HG02973 (cell line): ENCODE results near the gene TBX20.
"Not testable (repeated sequence)": the region's sequence is repeated elsewhere in the genome, so short reads cannot be mapped to it uniquely, and the experiment has no call there.

ENCODE experiments used
- ATAC-seq: cut with Tn5 transposase; IDR thresholded peaks from one replicate; pipeline ENCODE4 v1.9.1; 2021; ENCODE audit warnings: moderate library complexity; ENCODE audit not compliant: unreplicated experiment

The TBX20 gene

GRCh38 chr7:35228496-35229051 is 25.3 kb downstream of the TBX20 start:
- not testable (repeated sequence) for ATAC-seq

DNA sequence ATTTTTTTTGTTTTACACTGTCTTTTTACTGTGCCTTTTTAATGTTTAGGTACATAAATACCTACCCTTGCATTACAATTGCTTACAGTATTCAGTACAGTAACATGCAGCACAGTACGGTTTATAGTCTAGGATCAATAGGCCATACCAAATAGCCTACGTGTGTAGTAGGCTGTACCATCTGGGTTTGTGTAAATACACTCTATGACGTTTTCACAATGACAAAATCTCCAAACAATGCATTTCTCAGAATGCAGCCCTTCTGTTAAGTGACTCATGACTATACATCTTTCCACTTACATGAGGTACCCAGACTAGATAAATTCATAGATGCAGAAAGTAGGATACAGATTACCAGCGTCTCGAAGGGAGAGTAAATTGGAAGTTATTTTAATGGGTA is 26.5 kb downstream of the TBX20 start:
- not testable (repeated sequence) for ATAC-seq

GRCh38 chr7:35222445-35222844 is 31.5 kb downstream of the TBX20 start:
- ATAC-seq = not testable (repeated sequence)

GRCh38 chr7:35220176-35220575 is 33.7 kb downstream of the TBX20 start:
- not testable (repeated sequence) for ATAC-seq

DNA sequence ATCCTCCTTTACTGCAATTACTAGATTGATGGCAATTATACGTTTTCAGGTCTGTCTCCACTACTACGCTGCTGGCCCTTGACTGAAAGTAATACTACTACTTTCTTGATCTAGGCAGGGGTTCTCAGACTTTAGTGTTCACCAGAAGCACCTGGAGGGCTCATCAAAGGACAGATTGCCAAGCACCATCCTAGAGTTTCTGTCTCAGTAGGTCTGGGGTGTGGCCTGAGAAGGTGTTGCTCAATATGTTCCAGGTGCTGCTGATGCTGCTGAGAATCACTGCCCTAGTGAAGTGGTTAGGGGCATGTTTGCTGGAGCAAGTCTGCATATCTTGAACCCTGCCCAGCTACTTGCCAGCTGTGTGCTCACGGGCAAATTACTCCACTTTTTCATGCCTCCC is 37.9 kb downstream of the TBX20 start:
- ATAC-seq = not testable (repeated sequence)

- not testable (repeated sequence) for ATAC-seq
Measured at GRCh38 chr7:35215063-35215462, 38.8 kb downstream of the TBX20 start.

DNA sequence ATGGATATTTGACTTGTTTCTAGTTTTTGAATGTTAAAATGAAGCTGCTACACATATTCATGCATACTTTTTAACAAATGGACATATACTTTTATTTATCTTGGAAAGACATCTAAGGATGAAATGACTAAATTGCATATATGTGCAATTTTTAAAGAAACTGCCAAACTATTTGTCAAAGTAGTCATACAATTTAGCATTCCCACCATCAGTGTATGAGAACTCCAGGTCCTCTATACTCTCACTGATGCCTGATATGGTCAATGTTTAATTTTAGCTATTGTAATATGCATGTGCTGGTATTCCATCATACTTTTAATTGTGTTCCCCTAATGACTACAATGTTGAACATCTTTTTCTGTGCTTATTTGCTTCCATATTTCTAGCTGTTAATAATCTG is 47.0 kb downstream of the TBX20 start:
- not testable (repeated sequence) for ATAC-seq

GRCh38 chr7:35204850-35205249 is 49.0 kb downstream of the TBX20 start:
- ATAC-seq = not testable (repeated sequence)

DNA sequence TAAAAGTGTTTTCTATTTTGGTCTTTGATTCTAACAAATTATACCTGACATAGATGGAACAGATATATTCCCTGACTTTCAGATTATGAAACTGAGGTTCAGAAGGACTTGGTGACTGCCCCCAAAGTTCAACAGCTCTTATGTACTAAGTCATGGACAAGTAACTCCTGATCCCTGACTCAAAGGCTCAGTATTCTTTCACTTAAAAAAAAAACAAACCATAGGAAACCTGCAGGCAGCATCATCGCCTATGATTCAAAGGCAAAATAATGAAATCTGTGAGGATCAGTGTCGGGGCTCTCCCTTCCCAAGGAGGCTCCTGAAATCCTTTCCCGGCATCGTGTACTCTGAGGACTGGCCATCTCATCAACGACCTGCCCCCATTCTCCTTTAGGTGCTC is 49.9 kb downstream of the TBX20 start:
- ATAC-seq = not testable (repeated sequence)

DNA sequence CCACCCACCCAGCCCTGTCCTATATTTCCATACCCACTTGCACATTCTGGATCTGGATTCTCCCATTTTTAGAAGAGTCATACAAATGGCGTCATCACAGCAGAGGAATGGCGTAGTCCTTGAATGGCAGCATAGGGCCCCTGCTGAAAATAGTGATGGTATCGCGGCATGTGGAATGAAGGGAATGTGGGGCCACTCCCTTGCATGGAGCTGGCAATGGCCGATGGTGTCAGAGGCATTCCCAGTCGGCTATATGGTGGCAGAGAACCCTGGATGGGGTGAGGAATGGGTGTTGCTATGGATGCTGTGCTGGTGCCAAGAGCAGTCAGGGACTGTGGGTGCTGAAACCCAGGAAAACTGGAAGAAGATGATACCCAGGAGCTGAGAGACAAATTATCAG is 51.5 kb downstream of the TBX20 start:
- ATAC-seq = not testable (repeated sequence)

- not testable (repeated sequence) for ATAC-seq
Measured at GRCh38 chr7:35200170-35200569, 53.7 kb downstream of the TBX20 start.

DNA sequence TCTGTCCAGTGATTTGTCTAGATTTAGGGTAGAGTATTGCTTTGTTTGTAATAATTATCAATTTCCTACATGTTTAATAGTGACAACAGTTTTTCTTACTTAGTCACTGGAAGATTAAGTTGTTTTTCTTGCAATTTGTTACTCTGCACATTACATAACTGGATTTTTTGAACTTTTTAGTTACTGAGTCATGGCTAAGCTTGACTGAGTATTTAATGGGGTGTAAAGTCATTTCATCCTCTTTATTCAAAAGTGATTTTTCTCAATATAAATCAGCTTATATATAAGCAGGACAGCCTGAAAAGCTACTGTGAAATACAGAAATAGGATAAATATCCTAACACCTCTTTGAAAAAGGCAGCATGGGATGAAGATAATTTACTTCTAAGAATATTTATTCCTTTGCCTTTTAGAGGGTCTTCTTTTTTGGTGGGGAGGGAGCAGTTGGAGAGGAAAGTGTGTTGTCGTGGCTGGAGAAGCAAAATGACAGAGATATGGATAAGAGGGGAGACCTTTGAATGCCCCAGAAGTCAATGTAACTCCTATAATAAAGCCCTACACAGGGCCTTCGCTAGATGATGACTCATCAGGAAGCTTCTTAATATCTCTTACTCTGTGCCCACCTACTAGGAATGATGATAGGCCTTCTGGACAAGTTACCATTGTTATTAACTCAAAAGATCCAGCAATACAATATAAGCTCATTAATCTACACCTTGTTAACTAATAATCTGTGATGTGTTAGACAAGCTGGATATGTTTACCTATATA is 55.3 kb downstream of the TBX20 start:
- not testable (repeated sequence) for ATAC-seq

DNA sequence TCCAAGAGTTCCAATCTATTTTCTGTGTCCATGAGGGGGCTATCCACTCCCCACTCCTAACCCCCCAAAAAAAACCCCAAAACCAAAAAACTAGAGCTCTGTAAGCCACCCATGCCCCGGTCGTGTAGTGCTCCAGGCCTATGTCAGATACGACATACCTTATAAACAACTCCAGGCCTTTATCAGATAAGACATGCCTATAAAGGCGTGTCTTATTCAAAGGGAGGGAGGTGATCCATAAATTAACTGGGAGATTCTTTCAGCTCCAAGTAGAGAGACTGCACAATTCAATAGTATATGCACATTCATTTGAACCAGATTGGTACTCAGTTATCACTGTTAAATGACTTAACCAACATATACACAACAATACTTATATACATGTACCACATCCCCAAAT is 62.3 kb downstream of the TBX20 start:
- not testable (repeated sequence) for ATAC-seq

DNA sequence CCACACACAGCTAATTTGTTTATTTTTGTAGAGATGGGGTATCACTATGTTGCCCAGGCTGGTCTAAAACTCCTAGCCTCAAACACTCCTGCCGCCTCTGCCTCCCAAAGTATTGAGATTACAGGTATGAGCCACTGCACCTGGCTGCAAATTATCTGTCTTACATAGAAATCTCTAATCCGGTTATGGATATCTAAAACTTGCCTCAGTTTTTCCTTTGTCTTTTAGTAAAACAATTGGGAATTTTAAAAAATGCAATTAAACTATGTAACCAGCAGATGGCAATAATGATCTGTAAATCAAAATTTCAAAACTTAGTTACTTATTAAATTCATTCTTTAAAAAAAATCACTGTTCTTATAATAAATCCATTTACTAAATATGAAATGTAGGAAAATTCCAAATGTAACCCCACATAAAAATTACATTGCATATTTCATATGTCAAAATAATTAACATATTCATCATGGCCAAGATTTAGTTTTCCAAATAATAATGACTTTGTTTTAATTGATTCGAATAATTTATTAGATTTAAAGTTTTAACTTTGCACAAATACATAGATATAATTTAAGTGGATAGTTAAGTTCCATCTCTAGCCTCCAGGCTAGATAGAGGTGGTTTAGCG is 63.6 kb downstream of the TBX20 start:
- ATAC-seq = not testable (repeated sequence)

- ATAC-seq = not testable (repeated sequence)
Measured at GRCh38 chr7:35186751-35187150, 67.1 kb downstream of the TBX20 start.

GRCh38 chr7:35185908-35186731 is 67.8 kb downstream of the TBX20 start:
- no peak for ATAC-seq

- not testable (repeated sequence) for ATAC-seq
Measured at GRCh38 chr7:35185578-35185907, 68.4 kb downstream of the TBX20 start.

DNA sequence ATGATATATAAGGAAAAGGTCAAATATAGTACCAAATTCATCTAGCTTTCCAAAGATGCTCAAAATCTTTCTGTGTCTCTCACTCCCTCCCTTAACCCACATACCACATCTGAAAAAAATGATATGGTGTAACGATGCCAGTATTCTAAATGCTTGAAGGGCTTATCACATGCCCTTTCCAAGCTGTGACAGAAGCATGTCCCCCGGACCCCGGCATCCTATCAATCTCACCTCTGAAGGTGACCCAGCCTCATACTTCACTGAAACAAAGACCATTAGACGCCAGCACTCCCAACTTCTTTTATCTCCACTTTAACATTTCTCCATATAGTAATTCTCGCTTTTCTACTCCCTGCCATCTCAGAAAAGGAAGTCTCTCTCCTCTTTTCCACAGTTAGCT is 68.9 kb downstream of the TBX20 start:
- not testable (repeated sequence) for ATAC-seq

- not testable (repeated sequence) for ATAC-seq
Measured at GRCh38 chr7:35183873-35184503, 69.9 kb downstream of the TBX20 start.

- ATAC-seq = not testable (repeated sequence)
Measured at GRCh38 chr7:35180665-35181064, 73.2 kb downstream of the TBX20 start.

DNA sequence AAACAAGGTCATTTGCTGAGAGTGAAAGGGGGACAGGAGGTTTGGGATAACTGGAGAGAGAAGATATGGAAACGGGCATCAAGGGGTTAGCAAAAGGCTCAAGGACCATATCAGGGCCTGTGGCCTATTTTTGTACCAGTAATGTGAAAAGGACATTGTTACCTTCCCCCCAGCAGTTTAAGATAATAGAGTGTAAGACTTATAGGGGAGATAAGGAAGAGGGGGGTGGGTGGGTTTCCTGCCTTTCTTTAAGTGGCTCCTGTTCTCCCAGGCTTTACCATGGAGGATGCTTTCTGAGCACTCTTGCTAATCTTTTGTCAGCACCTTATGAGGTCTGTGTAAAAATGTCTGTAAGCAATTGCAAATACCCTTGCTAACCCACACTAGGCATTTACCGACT is 80.7 kb downstream of the TBX20 start:
- not testable (repeated sequence) for ATAC-seq
